ENCODE measurements around the gene SLC5A10. TPM values are rescaled to one million over a fixed set of nuclear protein-coding genes. Genes with fewer than 3 reads are reported as not detected.

Gene SLC5A10
- polyA plus RNA-seq, 1 donor (not counting 4 experiments of a cell fraction or from before 2014, with no cell fraction given): not detected

DNA sequence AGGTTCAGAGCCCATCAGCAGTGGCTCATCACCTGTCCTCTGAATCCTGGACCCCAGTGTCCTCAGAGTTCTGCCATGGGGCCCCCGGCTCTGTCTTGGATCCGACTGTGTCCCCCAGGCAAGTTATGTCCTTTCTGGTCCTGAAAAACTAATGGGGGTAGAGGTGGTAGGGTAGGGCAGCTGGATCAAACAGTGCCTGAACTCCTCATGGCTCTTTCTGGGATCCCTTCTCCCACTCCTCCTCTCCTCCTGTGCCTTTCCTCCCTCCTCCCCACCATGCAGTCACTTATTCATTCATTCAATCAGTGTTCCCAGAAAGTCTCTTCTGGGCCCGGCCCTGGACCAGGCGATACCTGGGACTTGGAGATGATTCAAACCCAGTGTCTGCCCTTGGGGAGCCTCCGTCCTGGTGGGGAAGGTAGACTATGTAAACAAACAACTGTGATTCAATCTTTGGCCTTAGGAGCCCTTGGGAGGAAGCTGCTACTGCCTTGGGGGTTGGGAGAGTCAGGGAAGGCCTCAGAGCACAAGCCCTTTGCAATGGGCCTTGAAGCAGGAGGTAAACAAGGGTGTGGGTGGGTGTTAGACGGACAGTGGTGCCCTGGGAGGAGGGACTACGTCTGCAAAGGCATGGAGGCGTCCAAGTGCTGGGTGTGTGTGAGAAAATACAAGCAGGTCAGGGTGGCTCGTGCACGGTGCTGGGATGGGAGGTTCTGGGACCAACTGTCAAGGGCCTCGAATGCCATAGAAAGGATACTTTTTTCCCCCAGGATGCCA lies 59.0 kb downstream of the SLC5A10 start:
- Histone ChIP-seq H3K9me1 (ENCODE audit: control insufficient read depth, extremely low read depth, insufficient read depth, low read length) (no peaks in the 10 kb centered on the region), H3K4me2 (ENCODE audit: control insufficient read depth, extremely low read depth, insufficient read depth, low read depth, low read length) (peak overlapping the region; percentile 49), H3K79me2 (ENCODE audit: control insufficient read depth, insufficient read depth, low read length) (no peaks in the 10 kb centered on the region), H3K9me3 (ENCODE audit: control insufficient read depth, low read depth, low read length) (no peaks in the 10 kb centered on the region), H3K36me3 (ENCODE audit: control insufficient read depth in 2 of 2, extremely low read depth in 1 of 2, insufficient read depth in 2 of 2, low read length in 2 of 2) (no peaks in the 10 kb centered on the region), H3K9ac (ENCODE audit: control insufficient read depth, extremely low read depth, insufficient read depth, low read length) (no peak overlapping the region), H3K4me3 (ENCODE audit: control insufficient read depth in 2 of 3, extremely low read depth in 1 of 3, insufficient read depth in 2 of 3, low read depth in 1 of 3, low read length in 3 of 3) (no peak overlapping the region), H3K27ac (ENCODE audit: control insufficient read depth, insufficient read depth, low read length) (no peak overlapping the region), H4K20me1 (ENCODE audit: control insufficient read depth, extremely low read depth, insufficient read depth, low read length) (no peaks in the 10 kb centered on the region), H3K27me3 (ENCODE audit: control insufficient read depth, extremely low read depth, insufficient read depth, low read length) (no peaks in the 10 kb centered on the region), H3K4me1 (ENCODE audit: control insufficient read depth, extremely low read depth, insufficient read depth, low read length) (peaks cover 29% of the 10 kb centered on the region), H2AFZ (ENCODE audit: control insufficient read depth, low read length) (peak overlapping the region; percentile 56)
- FAIRE-seq: peak; percentile 5
- dilution Hi-C loops (cut with MboI; ENCODE audit: extremely low pct_ligation_motif_present, low sequenced_read_pairs): no loop called here
- TF ChIP-seq, protein P1, sequence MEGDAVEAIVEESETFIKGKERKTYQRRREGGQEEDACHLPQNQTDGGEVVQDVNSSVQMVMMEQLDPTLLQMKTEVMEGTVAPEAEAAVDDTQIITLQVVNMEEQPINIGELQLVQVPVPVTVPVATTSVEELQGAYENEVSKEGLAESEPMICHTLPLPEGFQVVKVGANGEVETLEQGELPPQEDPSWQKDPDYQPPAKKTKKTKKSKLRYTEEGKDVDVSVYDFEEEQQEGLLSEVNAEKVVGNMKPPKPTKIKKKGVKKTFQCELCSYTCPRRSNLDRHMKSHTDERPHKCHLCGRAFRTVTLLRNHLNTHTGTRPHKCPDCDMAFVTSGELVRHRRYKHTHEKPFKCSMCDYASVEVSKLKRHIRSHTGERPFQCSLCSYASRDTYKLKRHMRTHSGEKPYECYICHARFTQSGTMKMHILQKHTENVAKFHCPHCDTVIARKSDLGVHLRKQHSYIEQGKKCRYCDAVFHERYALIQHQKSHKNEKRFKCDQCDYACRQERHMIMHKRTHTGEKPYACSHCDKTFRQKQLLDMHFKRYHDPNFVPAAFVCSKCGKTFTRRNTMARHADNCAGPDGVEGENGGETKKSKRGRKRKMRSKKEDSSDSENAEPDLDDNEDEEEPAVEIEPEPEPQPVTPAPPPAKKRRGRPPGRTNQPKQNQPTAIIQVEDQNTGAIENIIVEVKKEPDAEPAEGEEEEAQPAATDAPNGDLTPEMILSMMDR (optimal IDR thresholded peaks at IDR 0.05 in 1 of 3, IDR thresholded peaks at IDR 0.05 in 1 of 3, conservative IDR thresholded peaks at IDR 0.05 in 1 of 3; ENCODE audit: extremely low read depth in 1 of 3, insufficient read depth in 2 of 3, low read length in 3 of 3): no peak
- TF ChIP-seq EZH2 (IDR thresholded peaks at IDR 0.05; ENCODE audit: low read length): no peak
- DNase-seq (ENCODE audit: low read depth, low spot score): no peak

DNA sequence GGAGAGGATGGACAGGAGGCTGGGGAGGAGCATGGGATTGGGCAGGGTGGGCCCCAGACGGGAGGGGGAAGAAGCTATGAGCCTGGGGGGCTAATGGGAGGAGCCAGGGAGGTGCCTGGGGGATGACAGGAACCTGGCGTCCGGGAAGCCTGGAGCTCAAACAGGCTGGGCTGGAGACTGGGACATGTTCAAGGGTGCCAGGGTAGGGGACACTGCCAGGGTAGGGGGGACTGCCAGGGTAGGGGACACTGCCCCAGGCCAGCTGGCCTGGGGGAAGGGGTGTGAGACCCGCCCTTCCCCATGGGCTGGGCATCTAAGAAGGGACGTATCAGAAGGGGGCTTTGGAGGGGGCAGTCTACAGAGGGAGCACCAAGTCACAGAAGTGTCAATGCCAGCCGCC lies 59.6 kb downstream of the SLC5A10 start:
- Histone ChIP-seq H3K27ac (ENCODE audit: control insufficient read depth, insufficient read depth, low read length) (no peak overlapping the region), H3K79me2 (ENCODE audit: control insufficient read depth, insufficient read depth, low read length) (no peaks in the 10 kb centered on the region), H3K9me3 (ENCODE audit: control insufficient read depth, low read depth, low read length) (no peaks in the 10 kb centered on the region), H3K9ac (ENCODE audit: control insufficient read depth, extremely low read depth, insufficient read depth, low read length) (no peak overlapping the region), H4K20me1 (ENCODE audit: control insufficient read depth, extremely low read depth, insufficient read depth, low read length) (no peaks in the 10 kb centered on the region), H3K9me1 (ENCODE audit: control insufficient read depth, extremely low read depth, insufficient read depth, low read length) (no peaks in the 10 kb centered on the region), H3K4me3 (ENCODE audit: control insufficient read depth in 2 of 3, extremely low read depth in 1 of 3, insufficient read depth in 2 of 3, low read depth in 1 of 3, low read length in 3 of 3) (no peak overlapping the region), H3K27me3 (ENCODE audit: control insufficient read depth, extremely low read depth, insufficient read depth, low read length) (no peaks in the 10 kb centered on the region), H3K4me1 (ENCODE audit: control insufficient read depth, extremely low read depth, insufficient read depth, low read length) (peaks cover 36% of the 10 kb centered on the region), H2AFZ (ENCODE audit: control insufficient read depth, low read length) (no peak overlapping the region), H3K36me3 (ENCODE audit: control insufficient read depth in 2 of 2, extremely low read depth in 1 of 2, insufficient read depth in 2 of 2, low read length in 2 of 2) (no peaks in the 10 kb centered on the region), H3K4me2 (ENCODE audit: control insufficient read depth, extremely low read depth, insufficient read depth, low read depth, low read length) (no peak overlapping the region)
- DNase-seq (ENCODE audit: low read depth, low spot score): no peak
- dilution Hi-C loops (cut with MboI; ENCODE audit: extremely low pct_ligation_motif_present, low sequenced_read_pairs): no loop called here
- TF ChIP-seq, protein P1 (optimal IDR thresholded peaks at IDR 0.05 in 1 of 3, IDR thresholded peaks at IDR 0.05 in 1 of 3, conservative IDR thresholded peaks at IDR 0.05 in 1 of 3; ENCODE audit: extremely low read depth in 1 of 3, insufficient read depth in 2 of 3, low read length in 3 of 3): no peak
- TF ChIP-seq EZH2 (IDR thresholded peaks at IDR 0.05; ENCODE audit: low read length): no peak
- no peak for FAIRE-seq

All from keratinocyte (primary cell).